WTC11 (cell line): Measurements from ENCODE around the gene SPATC1L. TPM values are rescaled to one million over a fixed set of nuclear protein-coding genes. Genes with fewer than 3 reads are reported as not detected.

Experiments used
- ATAC-seq: fragments of 200-7000 bp; cut with Tn5 transposase; 2 replicates; pipeline ENCODE4 v1.10.0; 2021; ENCODE audit warnings: mild to moderate bottlenecking, moderate library complexity
- CTCF ChIA-PET: fragments of 300-600 bp; sonication (Branson Sonifier 250); formaldehyde crosslinking; loops from one replicate; lab custom pipeline; 2021; ENCODE audit warnings: antibody characterized with exemption; lab: Charles Lee
- POLR2A ChIA-PET: fragments of 350-600 bp; sonication (Branson Sonifier 250); formaldehyde crosslinking; loops from one replicate; lab custom pipeline; 2021; ENCODE audit warnings: antibody characterized with exemption; lab: Charles Lee
- DNase-seq: peaks from one replicate; pipeline ENCODE4 v3.0.0; 2021; ENCODE audit warnings: low spot score
- H3K27ac Mint-ChIP-seq: 2 replicates; pipeline ENCODE4 v1.8.0; 2021; ENCODE audit warnings: mixed read lengths
- H3K27me3 Mint-ChIP-seq: 2 replicates; pipeline ENCODE4 v1.8.0; 2021; ENCODE audit warnings: low read depth, mild to moderate bottlenecking, moderate library complexity, mixed read lengths
- H3K36me3 Mint-ChIP-seq: 2 replicates; pipeline ENCODE4 v1.8.0; 2021; ENCODE audit warnings: mixed read lengths
- H3K4me1 Mint-ChIP-seq: 2 replicates; pipeline ENCODE4 v1.8.0; 2022; ENCODE audit warnings: mixed read lengths
- H3K4me3 Mint-ChIP-seq: 2 replicates; pipeline ENCODE4 v1.8.0; 2021; ENCODE audit warnings: mild to moderate bottlenecking, moderate library complexity, mixed read lengths
- H3K9me3 Mint-ChIP-seq: 2 replicates; pipeline ENCODE4 v1.8.0; 2021; ENCODE audit warnings: mixed read lengths
- ATF1 ChIP-seq: sonication (generic); formaldehyde crosslinking; IDR thresholded peaks from 2 replicates; pipeline ENCODE4 v1.8.1; 2023; ENCODE audit warnings: mild to moderate bottlenecking, moderate library complexity, missing genetic modification reagents
- CDX4 ChIP-seq: fragments of 250-450 bp; sonication (Bioruptor Pico); IDR thresholded peaks from 2 replicates; pipeline ENCODE4 v1.9.0; 2021; ENCODE audit warnings: moderate library complexity, mild to moderate bottlenecking, inconsistent platforms, borderline replicate concordance
- E2F5 ChIP-seq: sonication (generic); formaldehyde crosslinking; IDR thresholded peaks from 2 replicates; pipeline ENCODE4 v1.8.1; 2022; ENCODE audit warnings: mild to moderate bottlenecking, moderate library complexity, missing genetic modification reagents
- EMX1 ChIP-seq: fragments of 250-450 bp; sonication (Bioruptor Pico); IDR thresholded peaks from 2 replicates; pipeline ENCODE4 v1.8.0; 2021; ENCODE audit warnings: mild to moderate bottlenecking
- GRHL2 ChIP-seq: fragments of 250-450 bp; sonication (Bioruptor Pico); IDR thresholded peaks from 2 replicates; pipeline ENCODE4 v1.8.0; 2022; ENCODE audit warnings: mild to moderate bottlenecking, moderate library complexity; ENCODE audit not compliant: insufficient replicate concordance, severe bottlenecking
- GTF2I ChIP-seq: fragments of 250-450 bp; sonication (Bioruptor Pico); conservative IDR thresholded peaks from 2 replicates; pipeline ENCODE4 v1.4.0; 2021; ENCODE audit warnings: mild to moderate bottlenecking
- HMGXB4 ChIP-seq: sonication (generic); formaldehyde crosslinking; IDR thresholded peaks from 2 replicates; pipeline ENCODE4 v1.8.1; 2023; ENCODE audit warnings: mild to moderate bottlenecking, moderate library complexity, missing genetic modification reagents
- IRF1 ChIP-seq: sonication (generic); formaldehyde crosslinking; IDR thresholded peaks from 2 replicates; pipeline ENCODE4 v1.8.0; 2023; ENCODE audit warnings: missing genetic modification reagents
- JUN ChIP-seq: sonication (generic); formaldehyde crosslinking; IDR thresholded peaks from 2 replicates; pipeline ENCODE4 v1.8.0; 2023; ENCODE audit warnings: mild to moderate bottlenecking, missing genetic modification reagents
- MLX ChIP-seq: sonication (generic); formaldehyde crosslinking; IDR thresholded peaks from 2 replicates; pipeline ENCODE4 v1.8.1; 2023; ENCODE audit warnings: mild to moderate bottlenecking, missing genetic modification reagents, moderate library complexity
- MYBL2 ChIP-seq: sonication (generic); formaldehyde crosslinking; IDR thresholded peaks from 2 replicates; pipeline ENCODE4 v1.8.1; 2023; ENCODE audit warnings: mild to moderate bottlenecking, moderate library complexity, missing genetic modification reagents
- NFE2L1 ChIP-seq: sonication (generic); formaldehyde crosslinking; IDR thresholded peaks from 2 replicates; pipeline ENCODE4 v1.8.1; 2023; ENCODE audit warnings: missing genetic modification reagents
- NFYB ChIP-seq: sonication (generic); formaldehyde crosslinking; conservative IDR thresholded peaks from 2 replicates; pipeline ENCODE4 v1.8.0; 2022; ENCODE audit warnings: low read depth, missing genetic modification reagents
- RORB ChIP-seq: fragments of 250-450 bp; sonication (Bioruptor Pico); IDR thresholded peaks from 2 replicates; pipeline ENCODE4 v1.9.0; 2021; ENCODE audit warnings: mild to moderate bottlenecking
- TEAD1 ChIP-seq: sonication (generic); formaldehyde crosslinking; IDR thresholded peaks from 2 replicates; pipeline ENCODE4 v1.8.0; 2022; ENCODE audit warnings: mild to moderate bottlenecking, missing genetic modification reagents
- ZNF121 ChIP-seq: sonication (generic); formaldehyde crosslinking; IDR thresholded peaks from 2 replicates; pipeline ENCODE4 v1.8.0; 2023; ENCODE audit warnings: missing genetic modification reagents
- ZNF281 ChIP-seq: sonication (generic); formaldehyde crosslinking; IDR thresholded peaks from 2 replicates; pipeline ENCODE4 v1.8.0; 2023; ENCODE audit warnings: mild to moderate bottlenecking, missing genetic modification reagents
- ZNF396 ChIP-seq: fragments of 250-450 bp; sonication (Bioruptor Pico); IDR thresholded peaks from 2 replicates; pipeline ENCODE4 v1.8.0; 2021; ENCODE audit warnings: mild to moderate bottlenecking, moderate library complexity, borderline replicate concordance
- ZNF423 ChIP-seq: fragments of 250-450 bp; sonication (Bioruptor Pico); IDR thresholded peaks from 2 replicates; pipeline ENCODE4 v2.1.2; 2022; ENCODE audit warnings: mild to moderate bottlenecking, moderate library complexity
- total RNA-seq: library from RNA; stranded (reverse); gene quantifications from 3 replicates; pipeline ENCODE4 v1.2.3, GENCODE V29; 2021
- TF ChIP-seq, protein P1 (sequence below): fragments of 250-450 bp; sonication (Bioruptor Pico); IDR thresholded peaks from 2 replicates; pipeline ENCODE4 v1.9.0; 2021; ENCODE audit warnings: mild to moderate bottlenecking
- TF ChIP-seq, protein P2 (sequence below): sonication (generic); formaldehyde crosslinking; IDR thresholded peaks from 2 replicates; pipeline ENCODE4 v1.8.0; 2022; ENCODE audit warnings: mild to moderate bottlenecking, missing genetic modification reagents

The SPATC1L gene
- total RNA-seq, 1 experiment from 2014 or later = 61.7 TPM

DNA sequence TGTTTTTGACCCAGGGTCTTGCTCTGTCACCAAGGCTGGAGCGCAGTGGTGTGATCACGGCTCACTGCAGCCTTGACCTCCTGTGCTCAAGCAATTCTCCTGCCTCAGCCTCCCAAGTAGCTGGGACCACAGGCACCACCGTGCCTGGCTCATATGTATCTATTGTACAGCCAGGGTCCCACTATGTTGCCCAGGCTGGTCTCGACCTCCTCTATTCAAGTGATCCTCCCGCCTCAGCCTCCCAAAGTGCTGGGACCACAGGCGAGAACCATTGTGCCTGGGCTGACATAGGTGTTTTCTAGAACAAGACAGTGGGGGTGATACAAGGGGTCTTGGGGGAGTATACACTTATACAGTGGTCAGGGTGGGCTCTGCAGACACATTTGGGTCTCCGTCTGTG is 46.4 kb downstream of the SPATC1L start:
- no peak for TF ChIP-seq E2F5 (CRISPR knock-in tag)
- no peak for TF ChIP-seq CDX4 (CRISPR knock-in tag)
- TF ChIP-seq ZNF281 (CRISPR knock-in tag) = no peak
- no peak for TF ChIP-seq MLX
- TF ChIP-seq ZNF121 = peak; percentile 46; the same call in 1 of the 2 replicates
- TF ChIP-seq JUN (CRISPR knock-in tag) = no peak
- no peak for TF ChIP-seq GRHL2 (CRISPR knock-in tag)
- TF ChIP-seq GTF2I = 0 out of 2 replicates have a peak, but pooled peaks have one; percentile 26
- TF ChIP-seq, protein P1, sequence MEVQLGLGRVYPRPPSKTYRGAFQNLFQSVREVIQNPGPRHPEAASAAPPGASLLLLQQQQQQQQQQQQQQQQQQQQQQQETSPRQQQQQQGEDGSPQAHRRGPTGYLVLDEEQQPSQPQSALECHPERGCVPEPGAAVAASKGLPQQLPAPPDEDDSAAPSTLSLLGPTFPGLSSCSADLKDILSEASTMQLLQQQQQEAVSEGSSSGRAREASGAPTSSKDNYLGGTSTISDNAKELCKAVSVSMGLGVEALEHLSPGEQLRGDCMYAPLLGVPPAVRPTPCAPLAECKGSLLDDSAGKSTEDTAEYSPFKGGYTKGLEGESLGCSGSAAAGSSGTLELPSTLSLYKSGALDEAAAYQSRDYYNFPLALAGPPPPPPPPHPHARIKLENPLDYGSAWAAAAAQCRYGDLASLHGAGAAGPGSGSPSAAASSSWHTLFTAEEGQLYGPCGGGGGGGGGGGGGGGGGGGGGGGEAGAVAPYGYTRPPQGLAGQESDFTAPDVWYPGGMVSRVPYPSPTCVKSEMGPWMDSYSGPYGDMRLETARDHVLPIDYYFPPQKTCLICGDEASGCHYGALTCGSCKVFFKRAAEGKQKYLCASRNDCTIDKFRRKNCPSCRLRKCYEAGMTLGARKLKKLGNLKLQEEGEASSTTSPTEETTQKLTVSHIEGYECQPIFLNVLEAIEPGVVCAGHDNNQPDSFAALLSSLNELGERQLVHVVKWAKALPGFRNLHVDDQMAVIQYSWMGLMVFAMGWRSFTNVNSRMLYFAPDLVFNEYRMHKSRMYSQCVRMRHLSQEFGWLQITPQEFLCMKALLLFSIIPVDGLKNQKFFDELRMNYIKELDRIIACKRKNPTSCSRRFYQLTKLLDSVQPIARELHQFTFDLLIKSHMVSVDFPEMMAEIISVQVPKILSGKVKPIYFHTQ (CRISPR knock-in tag) = no peak
- Mint-ChIP-seq H3K27me3 (no peaks in the 10 kb centered on the region), H3K9me3 (0 out of 2 replicates have a peak, but pooled peaks cover 6% of the 10 kb centered on the region), H3K36me3 (peaks cover 8% of the 10 kb centered on the region), H3K27ac (no peak overlapping the region; the same call in 1 of the 2 replicates), H3K4me3 (no peak overlapping the region), H3K4me1 (peaks cover 5% of the 10 kb centered on the region; the same call in 1 of the 2 replicates)
- CTCF ChIA-PET = no interaction called here
- POLR2A ChIA-PET = no interaction called here
- ATAC-seq (no peak), DNase-seq (no peak)

DNA sequence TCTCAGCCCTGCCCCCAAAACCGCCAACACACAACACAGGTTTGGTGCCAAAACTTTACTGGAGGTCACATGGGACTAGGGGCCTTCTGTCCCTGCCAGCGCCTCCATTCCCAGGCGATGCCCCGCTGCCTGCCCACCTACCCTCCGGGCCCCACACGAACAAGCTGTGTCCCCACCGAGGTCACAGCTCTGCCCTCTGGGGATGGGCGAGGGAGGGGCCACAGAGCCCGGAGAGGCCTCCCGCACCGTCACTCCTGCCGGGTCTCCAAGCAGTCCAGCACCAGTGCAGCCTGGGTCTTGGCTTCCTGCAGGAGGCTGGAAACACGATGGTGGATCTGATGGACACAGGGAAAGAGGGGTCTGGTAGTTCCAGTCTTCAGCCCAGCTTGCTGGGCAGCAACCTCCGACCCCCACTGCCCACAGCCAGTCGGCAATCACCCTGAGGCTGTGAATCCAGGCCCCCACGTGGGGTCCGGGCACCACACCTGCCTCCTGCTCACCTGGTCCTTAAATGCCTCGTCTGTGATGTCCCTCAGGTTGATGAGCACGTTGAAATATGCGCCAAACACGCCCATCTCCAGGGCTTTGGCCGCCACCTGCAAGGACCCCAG is 47.4 kb downstream of the SPATC1L start:
- Mint-ChIP-seq H3K36me3 (peaks cover 2% of the 10 kb centered on the region; the same call in 1 of the 2 replicates), H3K27ac (no peak overlapping the region), H3K9me3 (no peaks in the 10 kb centered on the region), H3K27me3 (no peaks in the 10 kb centered on the region), H3K4me3 (no peak overlapping the region), H3K4me1 (peaks cover 5% of the 10 kb centered on the region; the same call in 1 of the 2 replicates)
- CTCF ChIA-PET = interaction anchor here (1.4 kb wide), 1 partner anchor 16 kb away, joined by 6 read pairs; no protein-coding TSS in a partner anchor
- ATAC-seq = no peak
- DNase-seq = no peak
- POLR2A ChIA-PET = no interaction called here
- no peak for TF ChIP-seq ZNF396 (CRISPR knock-in tag)
- TF ChIP-seq ZNF423 (CRISPR knock-in tag) = no peak
- no peak for TF ChIP-seq MYBL2 (CRISPR knock-in tag)
- no peak for TF ChIP-seq TEAD1
- no peak for TF ChIP-seq NFYB (CRISPR knock-in tag)
- TF ChIP-seq, protein P2, sequence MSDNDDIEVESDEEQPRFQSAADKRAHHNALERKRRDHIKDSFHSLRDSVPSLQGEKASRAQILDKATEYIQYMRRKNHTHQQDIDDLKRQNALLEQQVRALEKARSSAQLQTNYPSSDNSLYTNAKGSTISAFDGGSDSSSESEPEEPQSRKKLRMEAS = no peak
- no peak for TF ChIP-seq EMX1 (CRISPR knock-in tag)
- TF ChIP-seq HMGXB4 (CRISPR knock-in tag) = no peak
- no peak for TF ChIP-seq ATF1 (CRISPR knock-in tag)
- TF ChIP-seq RORB (CRISPR knock-in tag) = no peak
- no peak for TF ChIP-seq NFE2L1 (CRISPR knock-in tag)
- TF ChIP-seq, protein P1 (CRISPR knock-in tag) = no peak
- TF ChIP-seq IRF1 (CRISPR knock-in tag) = no peak
